Islet of Langerhans (tissue), 1 donor: ENCODE measurements around the gene PSMB7.

Experiments
- FAIRE-seq: peaks from one replicate; lab custom pipeline; 2011; peaks lifted over from hg19 to GRCh38; lab: Jason Lieb, UNC

PSMB7 gene

GRCh38 chr9:124415102-124415851 lies at the start of gene PSMB7:
PSMB7 (minus strand) TSS chr9:124415442; CDS start chr9:124415425, 17 bp downstream.
- FAIRE-seq: peak; percentile 87

- FAIRE-seq: no peak
Measured at GRCh38 chr9:124462739-124463138, 47.5 kb upstream of the PSMB7 start.

GRCh38 chr9:124458441-124458840 lies 43.2 kb upstream of the PSMB7 start:
- FAIRE-seq: no peak

- no peak for FAIRE-seq
Measured at GRCh38 chr9:124457887-124458431, 42.7 kb upstream of the PSMB7 start.

GRCh38 chr9:124457079-124457886 lies 42.0 kb upstream of the PSMB7 start:
- FAIRE-seq: no peak

GRCh38 chr9:124456341-124457078 lies 41.3 kb upstream of the PSMB7 start:
- FAIRE-seq: no peak

GRCh38 chr9:124455820-124456219 lies 40.6 kb upstream of the PSMB7 start:
- no peak for FAIRE-seq

GRCh38 chr9:124454791-124455443 lies 39.7 kb upstream of the PSMB7 start:
- FAIRE-seq: no peak

GRCh38 chr9:124454296-124454695 lies 39.1 kb upstream of the PSMB7 start:
- FAIRE-seq: no peak

- no peak for FAIRE-seq
Measured at GRCh38 chr9:124453586-124454191, 38.4 kb upstream of the PSMB7 start.

GRCh38 chr9:124452841-124453585 lies 37.8 kb upstream of the PSMB7 start:
- FAIRE-seq: no peak

- no peak for FAIRE-seq
Measured at GRCh38 chr9:124452326-124452725, 37.1 kb upstream of the PSMB7 start.

- no peak for FAIRE-seq
Measured at GRCh38 chr9:124450931-124451661, 35.9 kb upstream of the PSMB7 start.

GRCh38 chr9:124450241-124450924 lies 35.1 kb upstream of the PSMB7 start, which contains the start of gene ADGRD2:
ADGRD2 (plus strand) TSS chr9:124450451; CDS start chr9:124451667, 1,216 bp downstream.
- FAIRE-seq: no peak

- FAIRE-seq: no peak
Measured at GRCh38 chr9:124449381-124450151, 34.3 kb upstream of the PSMB7 start.

GRCh38 chr9:124448019-124448418 lies 32.8 kb upstream of the PSMB7 start:
- no peak for FAIRE-seq

GRCh38 chr9:124447297-124447661 lies 32.0 kb upstream of the PSMB7 start:
- FAIRE-seq: no peak

- FAIRE-seq: no peak
Measured at GRCh38 chr9:124444166-124444565, 28.9 kb upstream of the PSMB7 start.

- no peak for FAIRE-seq
Measured at GRCh38 chr9:124443625-124444024, 28.4 kb upstream of the PSMB7 start.
